ENCODE results near the gene GDPD4. TPM values are rescaled to one million over a fixed set of nuclear protein-coding genes. Genes with fewer than 3 reads are reported as not detected.

The GDPD4 gene
- total and polyA plus RNA-seq, 10 of the 15 experiments (the other 5 are each of a cell fraction or from before 2014, with no cell fraction given), result 0.23 TPM; not detected in 9

DNA sequence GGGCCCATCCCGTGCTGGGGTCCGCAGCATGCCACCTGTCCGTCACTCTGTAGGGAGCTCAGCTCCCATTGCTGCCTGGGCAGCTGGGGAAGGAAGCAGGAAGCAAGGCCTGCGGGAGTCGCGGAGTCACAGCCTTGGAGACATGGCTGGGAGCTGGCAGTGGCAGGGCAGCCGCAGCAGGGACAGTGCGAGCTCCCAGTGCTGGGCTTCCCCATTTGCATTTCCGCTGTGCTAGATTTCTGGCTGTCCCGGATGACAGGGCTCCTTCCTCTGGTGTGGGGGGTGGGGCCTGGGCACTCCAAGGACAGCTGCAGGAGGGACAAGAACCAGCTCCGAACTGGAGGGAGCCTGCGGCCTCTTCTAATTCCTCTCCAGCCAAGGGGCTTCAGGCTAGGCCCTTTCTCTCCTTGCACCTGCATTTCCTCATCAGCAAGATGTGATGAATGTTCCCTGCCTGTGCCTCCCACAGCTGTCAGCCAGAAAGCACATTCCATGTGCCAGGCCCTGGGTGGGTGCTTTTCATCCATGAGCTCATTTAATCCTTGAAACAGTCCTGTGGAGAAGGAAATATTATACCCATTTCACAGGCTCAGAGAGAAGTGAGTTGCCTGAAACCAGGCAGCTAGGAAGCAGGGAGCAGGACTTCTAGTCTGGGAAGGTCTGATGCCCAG lies 125.5 kb downstream of the GDPD4 start:
- Histone ChIP-seq H3K79me2 (ENCODE audit: control insufficient read depth, insufficient read depth, low read length) (no peaks in the 10 kb centered on the region), H3K36me3 (ENCODE audit: control insufficient read depth in 2 of 2, insufficient read depth in 2 of 2, low read length in 1 of 2) (no peaks in the 10 kb centered on the region), H4K20me1 (ENCODE audit: control insufficient read depth, insufficient read depth) (no peaks in the 10 kb centered on the region), H3K27ac (ENCODE audit: control insufficient read depth, insufficient read depth) (no peak overlapping the region), H3K9me3 (replicated peaks; ENCODE audit: control insufficient read depth, insufficient read depth, low read length) (no peaks in the 10 kb centered on the region), H3K4me3 (no peak overlapping the region), H3K27me3 (replicated peaks in 1 of 2; ENCODE audit: control insufficient read depth in 2 of 2, insufficient read depth in 2 of 2, low read length in 1 of 2) (no peaks in the 10 kb centered on the region; a peak in 1 of 4 replicates), H3K9ac (ENCODE audit: control insufficient read depth, insufficient read depth, low read length) (no peak overlapping the region), H3K4me2 (ENCODE audit: control insufficient read depth, insufficient read depth) (no peak overlapping the region), H2AFZ (ENCODE audit: control insufficient read depth, low read depth, low read length) (peak overlapping the region; percentile 31), H3K4me1 (ENCODE audit: control insufficient read depth, insufficient read depth, low read length) (peaks cover 7% of the 10 kb centered on the region)
- BruUV-seq (replicated peaks), result no TSS peak
- ATAC-seq (peak; percentile 70), FAIRE-seq (no peak), DNase-seq (ENCODE audit: low read depth, low spot score) (no peak)
- ChIA-PET CTCF (no interaction called here), SMC1A (ENCODE audit: uncharacterized antibody, unreplicated experiment) (no interaction called here), POLR2A (no interaction called here), RAD21 (ENCODE audit: unreplicated experiment) (no interaction called here)
- in situ Hi-C loops (cut with MboI), result no loop called here
- intact Hi-C loops (cut with micrococcal nuclease; ENCODE audit: unreplicated experiment), result no loop called here
- WGBS (ENCODE audit: insufficient coverage, insufficient replicate concordance, low lambda C conversion rate, missing lambda C conversion rate), result 32% methylated on average over 12 of the region's 12 CpGs
- TF ChIP-seq HDAC2 (IDR thresholded peaks at IDR 0.05) (no peak), TCF12 (IDR thresholded peaks at IDR 0.05; ENCODE audit: low read depth, low read length) (no peak), SPI1 (IDR thresholded peaks at IDR 0.05; ENCODE audit: borderline replicate concordance, insufficient read depth, low read depth, low read length) (peak; percentile 17; the same call in 1 of the 2 replicates), RCOR1 (conservative IDR thresholded peaks at IDR 0.05; ENCODE audit: low read depth, low read length) (no peak), CUX1 (IDR thresholded peaks at IDR 0.05; ENCODE audit: insufficient replicate concordance, low read depth, low read length) (no peak), CREB1 (IDR thresholded peaks at IDR 0.05; ENCODE audit: low read depth) (no peak)

Data from GM12878 (cell line).